Endothelial cell of umbilical vein (primary cell): ENCODE data around the gene VAV2. TPM values are rescaled to one million over a fixed set of nuclear protein-coding genes. Genes with fewer than 3 reads are reported as not detected.

Experiments used
- BruUV-seq: library from RNA; stranded (reverse); fragments of 400-500 nt; replicated peaks from 2 replicates; lab custom pipeline; 2021; lab: Mats Ljungman, UMichigan
- CTCF ChIA-PET: fragments of 300-600, 350-600 bp; sonication (Branson Sonifier 250); formaldehyde crosslinking; loops from one replicate; lab custom pipeline; 2021; ENCODE audit warnings: antibody characterized with exemption, inconsistent platforms; lab: Charles Lee
- POLR2A ChIA-PET: fragments of 300-600, 350-600 bp; sonication (Branson Sonifier 250); formaldehyde crosslinking; loops from one replicate; lab custom pipeline; 2021; ENCODE audit warnings: antibody characterized with exemption, inconsistent platforms; lab: Charles Lee
- DNase-seq: peaks from one replicate; pipeline ENCODE4 v3.0.0-alpha.2; 2011; ENCODE audit warnings: low read depth, low spot score
- FAIRE-seq: peaks from 2 replicates; lab custom pipeline; 2011; peaks lifted over from hg19 to GRCh38; lab: Jason Lieb, UNC
- H2AFZ ChIP-seq: 2 replicates; pipeline ENCODE4 v1.6.0; 2012; ENCODE audit warnings: low read depth, low read length, control low read depth, inconsistent platforms
- H3K27ac ChIP-seq: 2 replicates; pipeline ENCODE4 v1.5.1; 2011; ENCODE audit warnings: low read depth, mild to moderate bottlenecking, control low read depth, low read length, moderate library complexity; ENCODE audit not compliant: insufficient read depth
- H3K27me3 ChIP-seq, 2 experiments: 2 replicates each; pipeline versions ENCODE4 v1.6.0 to v1.6.1; 2011; ENCODE audit warnings: low read length in 2 of 2, mixed read lengths in 1 of 2; ENCODE audit not compliant: control insufficient read depth in 2 of 2, insufficient read depth in 2 of 2
- H3K36me3 ChIP-seq, 2 experiments: 2 replicates in 1 of 2; 3 replicates in 1 of 2; pipeline ENCODE4 v1.5.1; 2011; ENCODE audit warnings: low read length in 2 of 2, mild to moderate bottlenecking in 1 of 2, moderate library complexity in 1 of 2; ENCODE audit not compliant: control insufficient read depth in 2 of 2, insufficient read depth in 2 of 2; ENCODE audit errors: extremely low read depth in 1 of 2
- H3K4me1 ChIP-seq: 3 replicates; pipeline ENCODE4 v1.5.1; 2011; ENCODE audit warnings: mild to moderate bottlenecking, low read length; ENCODE audit not compliant: control insufficient read depth, insufficient read depth; ENCODE audit errors: extremely low read depth
- H3K4me2 ChIP-seq: 2 replicates; pipeline ENCODE4 v1.6.1; 2011; ENCODE audit warnings: low read length, control low read depth, mixed read lengths; ENCODE audit not compliant: insufficient read depth
- H3K4me3 ChIP-seq, 3 experiments: fragments of 200-600 bp in 1 of 3; sonication (generic), shearing (Covaris generic) in 1 of 3; replicated peaks in 1 of 3; 2 replicates each; pipeline ENCODE4 v1.5.1; 2011 to 2016; ENCODE audit warnings: control low read depth in 3 of 3, low read length in 3 of 3, mild to moderate bottlenecking in 2 of 3, inconsistent platforms in 1 of 3, low read depth in 1 of 3, moderate library complexity in 1 of 3; ENCODE audit not compliant: insufficient read depth in 1 of 3
- H3K79me2 ChIP-seq: 2 replicates; pipeline ENCODE4 v1.6.0; 2012; ENCODE audit warnings: low read length, inconsistent platforms; ENCODE audit not compliant: control insufficient read depth, insufficient read depth
- H3K9ac ChIP-seq: replicated peaks from 2 replicates; pipeline ENCODE3; 2011; ENCODE audit warnings: low read length, control low read depth; ENCODE audit not compliant: insufficient read depth; ENCODE audit errors: extremely low read depth
- H3K9me1 ChIP-seq: replicated peaks from 3 replicates; pipeline ENCODE4 v1.6.0; 2011; ENCODE audit warnings: mild to moderate bottlenecking, low read length; ENCODE audit not compliant: control insufficient read depth, insufficient read depth; ENCODE audit errors: extremely low read depth
- H3K9me3 ChIP-seq: replicated peaks from 2 replicates; pipeline ENCODE4 v1.5.1; 2012; ENCODE audit warnings: low read length, inconsistent platforms; ENCODE audit not compliant: control insufficient read depth, insufficient read depth
- H4K20me1 ChIP-seq: replicated peaks from 2 replicates; pipeline ENCODE3; 2011; ENCODE audit warnings: mild to moderate bottlenecking, low read length; ENCODE audit not compliant: control insufficient read depth, insufficient read depth; ENCODE audit errors: extremely low read depth
- EZH2 ChIP-seq: IDR thresholded peaks from 2 replicates; pipeline ENCODE4 v1.6.1; 2012; ENCODE audit warnings: borderline replicate concordance, low read depth, mild to moderate bottlenecking, moderate library complexity, low read length, inconsistent platforms; ENCODE audit not compliant: severe bottlenecking
- FOS ChIP-seq: IDR thresholded peaks from 2 replicates; pipeline ENCODE4 v1.6.1; 2011; ENCODE audit warnings: mild to moderate bottlenecking, low read length, moderate library complexity, borderline replicate concordance; ENCODE audit not compliant: insufficient read depth
- GATA2 ChIP-seq: IDR thresholded peaks from 2 replicates; pipeline ENCODE4 v1.7.0; 2011; ENCODE audit warnings: low read depth, mild to moderate bottlenecking, moderate library complexity, mixed read lengths, low read length; ENCODE audit not compliant: insufficient read length, insufficient read depth
- MYC ChIP-seq: IDR thresholded peaks from one replicate; pipeline ENCODE4 v1.6.1; 2011; ENCODE audit warnings: mild to moderate bottlenecking, low read depth, low read length
- POLR2AphosphoS5 ChIP-seq: IDR thresholded peaks from 2 replicates; pipeline ENCODE4 v1.6.1; 2012; ENCODE audit warnings: low read depth, mild to moderate bottlenecking, control low read depth, low read length, moderate library complexity; ENCODE audit not compliant: insufficient read depth
- dilution Hi-C: fragments of 300-500 bp; cut with MboI; formaldehyde crosslinking; loops from one replicate; pipeline ENCODE4 v1.15.0; 2019; ENCODE audit warnings: low sequenced_read_pairs; ENCODE audit not compliant: extremely low pct_ligation_motif_present
- intact Hi-C: fragments of 100-400 bp; cut with micrococcal nuclease; formaldehyde crosslinking; loops from one replicate; pipeline ENCODE4 v1.10.0; 2022
- polyA plus RNA-seq, 4 experiments: library from polyadenylated mRNA; depleted of rRNA in 3 of 4; stranded (reverse) in 3 of 4; unstranded in 1 of 4; fragments of >200 nt; gene quantifications; 2 replicates each; pipeline versions ENCODE4 v1.2.1 to v1.2.3, GENCODE V29; 2011 to 2012; ENCODE audit warnings: missing spikeins in 1 of 4
- total RNA-seq: library from RNA; stranded (reverse); gene quantifications from 2 replicates; pipeline ENCODE4 v1.2.3, GENCODE V29; 2021

Gene VAV2
- total and polyA plus RNA-seq, 2 donors (not counting 3 experiments of a cell fraction or from before 2014, with no cell fraction given), result 10.6 to 30.6 TPM

- intact Hi-C loops (loop anchor here (5.0 kb wide), 1 partner anchor 251 kb away; the partner anchor contains the start of gene ADAMTSL2), dilution Hi-C loops (no loop called here)
- BruUV-seq, result no TSS peak
- CTCF ChIA-PET, result interaction anchor here (1.0 to 5.9 kb wide), 5 partner anchors 15 to 242 kb away, joined by 4 to 232 read pairs (median 13); partner anchors contain the start of gene BRD3OS
- H3K27me3 ChIP-seq, result no peaks in the 10 kb centered on the region
- no peak overlapping the region for H3K27ac ChIP-seq
- no peaks in the 10 kb centered on the region for H3K79me2 ChIP-seq
- H3K4me1 ChIP-seq, result peaks cover 5% of the 10 kb centered on the region
- H2AFZ ChIP-seq, result no peak overlapping the region
- H3K9ac ChIP-seq, result no peak overlapping the region
- H3K4me2 ChIP-seq, result no peak overlapping the region
- peaks cover 0 to 26% of the 10 kb centered on the region in 2 experiments for H3K36me3 ChIP-seq
- H3K4me3 ChIP-seq, result no peak overlapping the region
- TF ChIP-seq FOS (no peak), MYC (no peak), POLR2AphosphoS5 (no peak), GATA2 (no peak), EZH2 (no peak)
- FAIRE-seq (no peak), DNase-seq (no peak)
- H3K9me1 ChIP-seq, result no peaks in the 10 kb centered on the region
- H4K20me1 ChIP-seq, result no peaks in the 10 kb centered on the region
- no peaks in the 10 kb centered on the region for H3K9me3 ChIP-seq
- POLR2A ChIA-PET, result interaction anchor here (1.3 kb wide), 1 partner anchor 210 kb away, joined by 6 read pairs; no protein-coding TSS in a partner anchor
Measured at GRCh38 chr9:133783331-133783731, 208.8 kb downstream of the VAV2 start.
